ENCODE results near the gene SYT9.
A peak's percentile ranks its signal among the peaks of the same experiment; 100 is the strongest.

SYT9 gene

DNA sequence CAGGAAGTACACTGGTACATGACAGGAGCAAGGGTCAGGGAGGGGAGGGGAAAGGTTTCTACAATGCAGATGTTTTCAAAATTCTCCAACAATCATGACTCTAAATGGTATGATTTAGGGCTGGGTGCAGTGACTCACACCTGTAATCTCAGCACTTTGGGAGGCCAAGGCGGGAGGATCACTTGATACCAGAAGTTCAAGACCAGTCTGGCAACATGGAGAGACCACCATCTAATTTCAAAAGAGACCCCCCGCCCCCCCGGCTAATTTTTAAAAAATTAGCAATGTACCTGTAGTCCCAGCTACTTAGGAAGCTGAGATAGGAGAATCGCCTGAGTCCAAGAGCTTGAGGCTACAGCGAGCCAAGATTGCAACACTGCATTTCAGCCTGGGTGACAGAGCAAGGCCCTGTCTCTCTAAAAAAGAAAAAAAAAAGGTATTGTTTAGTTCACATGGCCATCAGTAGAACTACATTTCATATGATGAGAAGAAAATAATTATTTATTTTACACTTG lies 217.7 kb downstream of the SYT9 start:
- no peak for FAIRE-seq

DNA sequence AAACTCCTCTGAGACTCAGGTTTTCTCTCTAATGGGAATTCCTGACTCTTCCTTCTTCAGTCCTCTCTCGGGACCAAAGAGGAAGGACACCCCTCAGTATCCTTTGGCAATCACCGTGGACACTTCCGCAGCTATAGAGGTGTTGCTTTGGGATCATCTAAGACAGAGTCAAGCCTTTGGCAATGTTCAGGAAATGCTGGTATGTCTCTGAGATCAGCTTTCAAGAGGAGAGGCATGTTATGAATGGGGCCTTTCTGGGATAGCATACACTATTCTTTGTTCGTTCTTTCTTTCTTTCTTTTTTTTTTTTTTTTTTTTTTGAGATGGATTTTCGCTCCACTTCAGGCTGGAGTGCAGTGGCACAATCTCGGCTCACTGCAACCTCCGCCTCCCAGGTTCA lies 219.4 kb downstream of the SYT9 start:
- FAIRE-seq, result no peak
- TF ChIP-seq POLR2A (IDR thresholded peaks at IDR 0.05; ENCODE audit: low read depth, low read length), result no peak

More for the DNA sequence above, 217.7 kb downstream of the SYT9 start:
- TF ChIP-seq POLR2A (IDR thresholded peaks at IDR 0.05; ENCODE audit: low read depth, low read length), result no peak
- no peak for DNase-seq (ENCODE audit: insufficient read length, low spot score)

DNA sequence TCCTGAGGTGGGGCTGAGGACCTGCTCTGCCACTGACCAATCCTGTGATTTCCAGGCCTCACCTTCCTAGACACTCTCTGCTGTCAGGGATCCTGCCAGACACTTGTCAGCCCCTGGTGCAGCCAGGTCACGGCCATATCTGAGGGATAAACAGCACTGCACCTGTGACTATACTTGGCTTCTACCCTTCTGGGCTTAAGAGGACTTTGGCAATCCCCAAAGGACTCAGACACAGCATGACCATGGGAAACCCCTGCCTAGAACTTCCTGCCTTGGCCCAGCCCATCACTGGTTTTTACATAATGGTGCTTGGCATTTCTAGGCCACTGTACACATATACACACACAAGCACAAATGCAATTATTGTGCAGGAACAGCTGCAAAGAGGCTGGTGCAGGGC lies 222.0 kb downstream of the SYT9 start:
- DNase-seq (ENCODE audit: insufficient read length, low spot score), result no peak
- no peak for TF ChIP-seq POLR2A (IDR thresholded peaks at IDR 0.05; ENCODE audit: low read depth, low read length)
- no peak for FAIRE-seq

More for the DNA sequence above, 219.4 kb downstream of the SYT9 start:
- no peak for DNase-seq (ENCODE audit: insufficient read length, low spot score)

DNA sequence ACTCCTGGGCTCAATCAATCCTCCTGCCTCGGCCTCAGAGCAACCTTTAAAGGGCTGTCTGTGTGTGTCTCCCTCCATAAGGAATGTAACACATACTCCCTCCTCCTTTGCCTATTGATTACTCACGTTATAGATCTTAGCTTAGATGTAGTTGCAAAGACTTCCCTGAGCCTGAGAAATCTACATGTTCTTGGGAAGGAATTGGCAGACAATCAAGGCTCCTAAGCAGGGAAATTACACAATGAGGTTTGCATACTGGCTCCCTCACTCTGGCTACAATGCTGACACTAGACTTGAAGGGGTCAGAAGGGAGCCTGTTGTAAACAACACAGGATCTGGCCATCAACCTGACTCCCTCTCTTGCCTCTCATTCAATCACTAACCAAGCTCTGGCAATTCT lies 228.4 kb downstream of the SYT9 start:
- FAIRE-seq (no peak), DNase-seq (ENCODE audit: insufficient read length, low spot score) (no peak)
- no peak for TF ChIP-seq POLR2A (IDR thresholded peaks at IDR 0.05; ENCODE audit: low read depth, low read length)

DNA sequence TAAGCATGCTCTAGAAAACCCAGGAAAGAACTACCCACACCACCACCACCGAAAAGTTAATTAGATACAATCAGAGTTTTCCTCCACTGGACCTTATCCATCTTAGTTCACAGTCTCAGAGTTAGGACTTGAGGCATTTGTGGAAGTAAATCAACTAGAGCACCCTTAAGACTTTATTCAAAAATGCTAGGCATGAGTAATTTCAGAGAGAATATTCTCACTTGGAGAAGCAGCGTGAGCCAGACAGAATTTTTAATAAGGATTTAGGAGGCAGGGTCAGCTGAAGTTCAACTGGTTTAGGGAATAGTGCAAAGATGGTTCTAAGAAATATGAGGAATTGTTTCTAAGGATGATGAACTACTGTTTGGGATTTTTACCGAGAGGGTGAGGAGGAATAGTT lies 232.4 kb downstream of the SYT9 start:
- TF ChIP-seq POLR2A (IDR thresholded peaks at IDR 0.05; ENCODE audit: low read depth, low read length), result no peak
- DNase-seq (ENCODE audit: insufficient read length, low spot score) (no peak), FAIRE-seq (no peak)

DNA sequence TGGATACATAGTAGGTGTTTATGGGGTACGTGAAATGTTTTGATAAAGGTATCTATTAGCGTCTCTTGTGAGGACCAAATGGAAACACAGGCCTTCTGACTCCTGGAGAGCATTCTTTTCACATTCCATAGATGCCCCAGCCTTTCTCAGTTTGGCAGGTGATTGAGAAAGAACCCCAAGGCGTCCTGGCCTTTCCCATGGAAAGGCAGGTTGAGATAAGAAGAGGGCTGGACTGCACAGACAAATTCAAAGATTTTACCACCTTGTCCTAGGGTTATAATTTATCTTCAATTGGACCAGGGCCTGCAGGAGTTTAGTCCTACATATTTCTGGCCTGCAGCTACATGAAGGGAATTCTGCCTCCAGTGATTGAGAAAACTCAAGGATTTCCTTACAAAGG lies 232.9 kb downstream of the SYT9 start:
- no peak for FAIRE-seq
- TF ChIP-seq POLR2A (IDR thresholded peaks at IDR 0.05; ENCODE audit: low read depth, low read length), result no peak
- DNase-seq (ENCODE audit: insufficient read length, low spot score), result no peak

GRCh38 chr11:7485186-7486097 lies 233.7 kb downstream of the SYT9 start, which contains the start of gene OLFML1:
Gene OLFML1 (plus strand): TSS chr11:7485506. CDS start chr11:7485876, 370 bp downstream.
- FAIRE-seq, result no peak
- DNase-seq (ENCODE audit: insufficient read length, low spot score), result no peak
- TF ChIP-seq POLR2A (IDR thresholded peaks at IDR 0.05; ENCODE audit: low read depth, low read length), result no peak

DNA sequence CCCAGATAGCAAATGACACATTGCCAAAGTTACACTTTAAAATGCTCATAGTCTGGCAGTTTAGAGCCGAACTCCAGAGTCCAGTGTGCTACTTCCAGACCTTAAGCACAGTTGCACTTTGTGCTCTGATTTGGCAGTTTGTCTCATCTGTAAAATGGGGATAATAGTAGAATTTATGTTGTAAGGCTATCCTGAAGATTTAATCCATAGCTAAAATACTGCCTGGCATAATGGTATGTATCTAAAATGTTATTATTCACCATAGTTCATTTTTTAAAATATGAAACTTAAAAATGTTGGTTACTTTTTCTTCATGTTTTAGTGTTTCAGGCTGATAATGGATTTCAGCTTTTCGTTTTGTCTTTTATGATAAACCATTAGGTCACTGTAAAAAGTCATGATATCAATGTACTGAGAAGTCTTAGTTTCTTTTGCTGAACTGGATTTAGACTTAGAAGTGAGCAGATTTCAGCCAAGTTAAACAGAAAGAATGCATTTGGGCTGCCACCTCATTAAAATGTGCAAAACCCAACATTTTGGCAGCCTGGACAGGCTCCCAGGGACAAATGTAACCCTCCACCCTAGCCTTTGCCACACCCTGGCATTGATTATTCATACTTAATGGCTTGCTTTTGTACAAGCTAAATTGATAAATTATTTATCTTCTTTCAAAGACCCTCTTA lies 234.5 kb downstream of the SYT9 start:
- TF ChIP-seq POLR2A (IDR thresholded peaks at IDR 0.05; ENCODE audit: low read depth, low read length), result no peak
- DNase-seq (ENCODE audit: insufficient read length, low spot score) (no peak), FAIRE-seq (no peak)

DNA sequence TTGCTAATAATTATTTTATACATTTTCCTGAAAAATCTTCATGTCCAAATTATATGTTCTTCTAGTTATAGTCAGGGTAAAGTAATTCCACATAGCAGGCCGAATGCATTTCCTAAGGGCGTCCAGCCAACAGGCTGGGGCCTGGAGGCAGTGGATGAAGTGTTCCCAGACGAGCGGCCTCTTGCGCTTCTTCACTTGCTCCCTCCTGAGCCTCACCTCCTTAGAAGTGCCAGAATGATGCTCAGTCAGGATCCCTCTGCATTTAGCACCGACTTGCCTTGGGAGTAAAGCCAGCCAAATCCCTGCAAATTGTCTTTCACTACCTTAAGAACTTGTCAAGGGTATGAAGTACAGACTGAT lies 235.1 kb downstream of the SYT9 start:
- FAIRE-seq, result no peak
- no peak for DNase-seq (ENCODE audit: insufficient read length, low spot score)
- no peak for TF ChIP-seq POLR2A (IDR thresholded peaks at IDR 0.05; ENCODE audit: low read depth, low read length)

DNA sequence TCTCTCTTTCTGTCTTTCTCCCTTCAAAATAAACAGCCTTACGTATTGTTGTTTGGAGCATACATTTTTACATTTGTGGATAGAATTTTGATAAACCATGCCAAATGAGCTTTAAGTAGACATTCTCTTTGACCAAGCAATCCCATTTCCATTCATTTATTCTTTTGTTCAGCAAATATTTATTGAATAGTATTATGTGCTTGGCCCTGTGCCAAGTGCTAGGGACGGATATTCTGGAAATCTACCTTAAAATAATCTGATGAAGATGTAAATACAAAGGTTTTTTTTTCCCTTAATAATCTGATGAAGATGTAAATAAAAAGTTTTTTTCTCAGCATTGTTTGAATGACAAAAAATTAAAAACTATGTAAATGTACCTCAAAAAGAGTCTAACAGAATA lies 235.7 kb downstream of the SYT9 start:
- FAIRE-seq (no peak), DNase-seq (ENCODE audit: insufficient read length, low spot score) (no peak)
- no peak for TF ChIP-seq POLR2A (IDR thresholded peaks at IDR 0.05; ENCODE audit: low read depth, low read length)

GRCh38 chr11:7488681-7489080 lies 237.0 kb downstream of the SYT9 start:
- DNase-seq (ENCODE audit: insufficient read length, low spot score), result no peak
- TF ChIP-seq POLR2A (IDR thresholded peaks at IDR 0.05; ENCODE audit: low read depth, low read length), result no peak
- FAIRE-seq, result no peak

GRCh38 chr11:7489376-7489775 lies 237.7 kb downstream of the SYT9 start:
- no peak for DNase-seq (ENCODE audit: insufficient read length, low spot score)
- no peak for FAIRE-seq
- no peak for TF ChIP-seq POLR2A (IDR thresholded peaks at IDR 0.05; ENCODE audit: low read depth, low read length)

GRCh38 chr11:7490054-7490453 lies 238.3 kb downstream of the SYT9 start:
- no peak for TF ChIP-seq POLR2A (IDR thresholded peaks at IDR 0.05; ENCODE audit: low read depth, low read length)
- FAIRE-seq, result no peak
- DNase-seq (ENCODE audit: insufficient read length, low spot score), result peak; percentile 42

GRCh38 chr11:7490535-7490934 lies 238.8 kb downstream of the SYT9 start:
- DNase-seq (ENCODE audit: insufficient read length, low spot score), result no peak
- no peak for TF ChIP-seq POLR2A (IDR thresholded peaks at IDR 0.05; ENCODE audit: low read depth, low read length)
- no peak for FAIRE-seq

Data from H54 (cell line).